Stimulated activated CD8-positive, alpha-beta memory T cell treated with anti-CD3 and anti-CD28 coated beads, Interleukin-4, amount 100 ng/mL, for 24 hours (primary cell): ENCODE measurements around the gene SLC35B1.

Experiments used
- DNase-seq: peaks from one replicate; pipeline ENCODE4 v3.0.0-alpha.2; 2020; ENCODE audit warnings: low read depth

The SLC35B1 gene

DNA sequence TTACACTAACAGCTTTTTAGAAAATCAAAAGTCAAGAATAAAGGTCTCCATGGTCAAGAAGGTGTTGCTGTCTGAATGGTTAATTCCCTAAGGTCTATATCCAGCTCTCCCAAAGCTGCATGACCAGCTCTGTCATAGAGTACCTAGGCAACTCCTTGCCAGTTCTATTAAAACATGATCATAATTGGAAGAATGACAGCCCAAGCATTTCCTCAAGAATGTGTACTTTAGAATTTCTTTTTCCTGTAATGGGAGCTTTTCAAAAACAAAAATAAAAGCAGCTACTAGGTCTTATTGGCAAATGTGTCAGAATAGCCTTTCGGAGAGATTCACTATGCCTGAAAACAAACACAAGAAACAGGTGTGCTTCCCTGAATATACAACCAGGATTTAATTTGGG is 37.8 kb downstream of the SLC35B1 start:
- DNase-seq: no peak

DNA sequence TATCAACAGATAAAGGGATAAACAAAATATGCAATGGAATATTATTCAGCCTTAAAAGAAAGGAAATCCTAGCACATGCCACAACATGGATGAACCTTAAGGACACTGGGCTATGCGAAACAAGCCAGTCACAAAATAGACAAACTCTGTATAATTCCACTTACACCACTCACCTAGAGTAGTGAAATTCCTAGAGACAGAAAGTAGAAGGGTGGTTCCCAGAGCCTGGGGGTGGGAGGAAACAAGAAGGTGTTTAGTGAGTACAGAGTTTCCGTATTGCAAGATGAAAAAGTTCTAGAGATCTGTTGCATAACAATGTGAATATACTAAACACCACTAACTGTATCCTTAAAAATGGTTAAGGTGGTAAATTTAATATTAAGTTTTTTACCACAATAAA is 39.9 kb downstream of the SLC35B1 start:
- DNase-seq: no peak

DNA sequence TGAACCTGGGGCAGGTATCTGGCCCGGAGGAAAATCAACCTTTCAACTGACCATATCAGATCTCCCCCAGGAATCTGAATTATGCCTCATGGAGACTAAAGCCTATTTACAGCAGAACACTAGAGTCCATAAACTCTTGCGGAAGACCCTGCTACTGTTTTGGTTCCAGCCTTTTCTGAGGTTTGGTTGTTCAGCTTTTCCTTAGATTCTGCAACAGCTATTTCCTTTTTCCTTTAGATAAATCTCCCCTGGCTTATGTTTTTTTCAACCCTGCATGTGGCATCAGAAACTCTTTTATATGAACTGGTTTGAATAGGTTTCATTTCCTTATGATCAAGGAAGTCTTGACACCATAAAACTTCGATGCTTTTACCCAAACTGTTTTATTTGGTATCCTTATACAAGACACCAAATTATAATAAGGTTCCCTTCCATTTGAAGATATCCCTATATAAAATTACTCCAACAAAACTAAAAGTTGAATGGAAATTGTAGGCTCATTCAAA is 43.0 kb downstream of the SLC35B1 start:
- DNase-seq: no peak

DNA sequence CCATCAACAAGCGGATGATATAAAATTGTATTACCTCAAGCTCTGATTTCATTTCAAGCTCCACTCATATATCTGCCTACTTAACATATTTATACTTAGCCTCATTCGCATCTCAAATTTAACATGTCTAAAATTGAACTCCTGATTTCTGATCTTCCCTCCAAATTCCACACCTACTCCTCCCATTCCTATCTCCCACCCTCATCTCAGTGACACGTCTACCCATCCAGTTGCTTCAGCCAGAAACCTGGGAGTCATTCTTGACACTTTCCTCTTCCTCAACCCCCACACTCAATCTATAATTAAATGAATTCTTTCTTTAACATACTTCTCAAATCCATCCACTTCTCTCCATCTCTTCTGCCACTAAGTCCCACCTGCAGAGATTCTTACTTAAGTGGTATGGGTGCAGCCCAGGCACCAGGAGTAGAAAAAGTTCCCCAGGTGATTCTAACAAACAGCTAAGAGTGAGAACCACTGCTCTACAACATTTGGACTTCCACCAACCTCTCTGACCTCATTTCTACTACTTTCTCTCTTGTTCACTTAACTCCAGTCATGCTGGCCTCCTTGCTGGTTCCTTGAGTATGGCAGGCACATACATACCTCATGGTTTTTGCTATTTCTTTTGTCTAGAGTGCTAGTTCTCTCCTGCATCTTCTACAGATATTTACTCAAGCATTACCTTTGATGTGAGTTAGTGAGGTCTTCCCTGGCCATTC is 47.9 kb downstream of the SLC35B1 start:
- DNase-seq: no peak

DNA sequence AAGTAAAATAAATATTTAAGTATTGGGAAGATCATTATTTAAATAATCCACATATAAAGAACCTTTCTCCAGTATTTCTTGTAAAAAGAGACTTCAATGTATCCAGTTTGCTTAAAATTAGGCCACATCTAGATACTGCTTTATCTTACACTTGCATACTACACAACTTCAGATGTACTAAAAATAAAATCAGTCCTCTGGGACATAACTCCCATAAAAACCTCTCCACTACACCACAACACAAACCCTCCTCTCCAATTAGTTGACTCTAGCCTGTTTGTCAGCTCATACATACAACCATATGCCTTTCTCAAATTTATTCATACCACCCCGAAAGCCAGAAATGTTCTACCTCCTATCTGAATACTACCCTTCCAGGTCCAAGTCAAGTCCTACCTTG is 51.5 kb downstream of the SLC35B1 start:
- no peak for DNase-seq
